ENCODE data around the gene YTHDF2. TPM values are rescaled to one million over a fixed set of nuclear protein-coding genes. Genes with fewer than 3 reads are reported as not detected.
"Not testable (repeated sequence)": the region's sequence is repeated elsewhere in the genome, so short reads cannot be mapped to it uniquely, and the experiment has no call there.

Gene YTHDF2
- total RNA-seq, 2 donors from 2014 or later: 59.4 to 64.9 TPM

DNA sequence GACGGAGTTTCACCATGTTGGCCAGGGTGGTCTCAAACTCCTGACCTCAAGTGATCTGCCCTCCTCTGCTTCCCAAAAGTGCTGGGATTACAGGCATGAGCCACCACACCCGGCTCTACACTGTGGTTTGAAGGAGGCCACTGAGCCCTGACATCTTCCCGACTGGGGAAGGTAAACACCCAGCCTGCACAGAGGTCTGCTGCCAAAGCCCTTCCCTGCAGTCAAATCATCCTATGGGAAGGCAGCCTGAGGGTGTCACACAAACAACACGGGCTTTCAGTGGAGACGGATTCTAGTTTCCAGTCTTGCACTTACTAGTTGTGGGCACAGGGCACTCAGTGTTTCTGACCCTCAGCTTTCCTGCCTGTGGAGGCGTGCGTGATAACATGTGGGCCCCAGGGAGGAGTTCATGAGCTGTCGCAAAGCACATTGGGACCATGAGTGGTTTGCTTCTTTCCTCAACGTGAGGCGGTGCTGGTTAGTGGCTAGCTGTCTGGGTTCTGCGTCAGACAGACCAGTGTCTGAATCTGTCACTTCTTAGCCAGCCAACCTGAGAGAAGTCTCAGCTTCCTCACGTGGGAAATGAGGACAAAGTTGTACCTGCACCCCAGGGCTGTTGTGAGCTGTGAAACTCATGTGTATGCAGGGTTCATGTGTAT lies 53.8 kb downstream of the YTHDF2 start:
- intact Hi-C loops (cut with DNase I, micrococcal nuclease): no loop called here
- DNase-seq (no peak), ATAC-seq (no peak)

- DNase-seq; ATAC-seq; intact Hi-C loops (cut with DNase I, micrococcal nuclease): not testable (repeated sequence)
These were observed 55.2 kb downstream of the YTHDF2 start for GRCh38 chr1:28791929-28792328.

- no peak for DNase-seq
- intact Hi-C loops (cut with DNase I, micrococcal nuclease): no loop called here
- no peak for ATAC-seq
These were observed 55.9 kb downstream of the YTHDF2 start for GRCh38 chr1:28792644-28793121.

- intact Hi-C loops (cut with DNase I, micrococcal nuclease); ATAC-seq; DNase-seq: not testable (repeated sequence)
These were observed 57.8 kb downstream of the YTHDF2 start for GRCh38 chr1:28794582-28794981.

DNA sequence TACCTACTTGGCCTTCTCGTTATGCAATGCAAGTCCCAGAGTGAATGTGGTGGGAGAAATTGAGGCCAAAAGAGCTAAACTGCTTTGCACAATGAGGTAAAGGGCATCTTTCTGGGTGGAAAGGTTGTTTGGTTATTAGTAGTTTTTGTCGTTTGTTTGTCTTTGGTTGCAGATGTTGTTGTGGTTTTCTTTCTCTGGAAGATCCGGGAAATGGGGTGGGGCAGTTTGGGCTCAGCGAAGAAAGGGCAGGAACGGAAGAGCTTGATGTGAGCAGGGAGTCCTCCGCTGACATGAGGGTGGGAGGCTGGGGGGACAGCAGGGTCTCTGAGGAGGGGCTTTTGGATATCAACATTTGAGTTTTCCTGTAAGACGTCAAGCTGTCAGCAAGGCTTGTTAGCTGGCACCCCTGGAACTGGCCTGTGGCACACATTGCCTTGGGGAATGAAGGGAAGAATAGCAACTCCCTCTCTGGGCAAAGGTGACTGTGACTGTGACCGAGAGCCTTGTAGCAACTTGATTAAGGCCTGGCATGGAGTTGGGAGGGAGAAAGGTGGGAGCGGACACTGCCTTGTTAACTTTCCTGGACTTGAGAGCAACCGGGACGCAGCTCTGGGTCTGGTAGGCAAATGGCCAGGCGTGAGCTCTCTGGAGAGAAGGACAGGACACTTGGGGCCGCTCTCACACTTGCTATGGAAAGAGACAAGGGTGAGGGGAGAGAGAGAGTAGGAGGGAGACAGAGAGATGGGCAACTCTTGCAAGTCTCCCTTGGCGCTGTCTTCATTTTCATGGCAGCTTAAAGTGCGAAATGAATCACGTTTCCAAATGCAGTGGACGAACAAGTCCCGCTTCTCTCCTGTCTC lies 59.8 kb downstream of the YTHDF2 start:
- intact Hi-C loops (cut with DNase I, micrococcal nuclease): no loop called here
- ATAC-seq (no peak), DNase-seq (no peak)

- ATAC-seq (no peak), DNase-seq (no peak)
- intact Hi-C loops (cut with DNase I, micrococcal nuclease): no loop called here
These were observed 63.6 kb downstream of the YTHDF2 start for GRCh38 chr1:28800324-28800723.

GRCh38 chr1:28801461-28801860 lies 64.7 kb downstream of the YTHDF2 start:
- DNase-seq: no peak
- ATAC-seq: no peak
- intact Hi-C loops (cut with DNase I, micrococcal nuclease): no loop called here

DNA sequence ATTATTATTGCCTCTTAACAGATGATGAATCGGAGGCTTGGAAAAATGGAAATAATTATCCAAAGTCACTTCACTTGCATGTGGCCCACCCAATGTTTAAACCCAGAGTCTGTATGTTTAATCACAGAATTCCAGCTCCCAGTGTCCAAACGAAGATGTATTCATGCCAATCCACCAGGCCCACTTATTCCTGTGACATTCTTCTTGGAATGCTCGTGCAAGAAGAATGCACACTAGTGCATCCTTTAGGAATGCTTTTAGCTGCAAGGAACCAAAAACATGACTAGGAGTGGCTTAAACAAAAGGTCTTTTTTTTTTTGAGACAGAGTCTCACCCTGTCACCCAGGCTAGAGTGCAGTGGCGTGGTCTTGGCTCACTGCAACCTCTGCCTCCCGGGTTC lies 66.3 kb downstream of the YTHDF2 start:
- DNase-seq (no peak), ATAC-seq (no peak)
- intact Hi-C loops (cut with DNase I, micrococcal nuclease): no loop called here

GRCh38 chr1:28803662-28804061 lies 66.9 kb downstream of the YTHDF2 start:
- ATAC-seq (no peak), DNase-seq (no peak)
- intact Hi-C loops (cut with DNase I, micrococcal nuclease): no loop called here

DNA sequence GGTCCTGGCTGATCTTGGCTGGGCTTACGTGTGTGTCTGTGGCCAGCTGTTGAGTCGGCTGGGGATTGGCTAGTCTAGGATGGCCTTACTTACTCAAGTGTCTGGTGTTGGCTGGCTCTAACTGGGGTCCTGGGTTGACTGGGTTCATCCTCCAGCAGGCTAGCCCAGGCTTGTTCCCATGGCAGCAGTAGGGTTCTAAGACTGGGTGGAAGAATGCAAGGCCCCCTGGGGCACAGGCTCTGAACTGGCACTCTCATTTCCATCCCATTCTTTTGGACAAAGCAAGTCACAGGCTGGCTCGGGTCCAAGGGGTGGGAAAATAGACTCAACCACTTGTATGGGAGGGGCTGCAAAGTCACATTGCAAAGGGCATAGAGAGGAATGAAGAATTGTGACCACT lies 67.3 kb downstream of the YTHDF2 start:
- DNase-seq (no peak), ATAC-seq (no peak)
- intact Hi-C loops (cut with DNase I, micrococcal nuclease): no loop called here

DNA sequence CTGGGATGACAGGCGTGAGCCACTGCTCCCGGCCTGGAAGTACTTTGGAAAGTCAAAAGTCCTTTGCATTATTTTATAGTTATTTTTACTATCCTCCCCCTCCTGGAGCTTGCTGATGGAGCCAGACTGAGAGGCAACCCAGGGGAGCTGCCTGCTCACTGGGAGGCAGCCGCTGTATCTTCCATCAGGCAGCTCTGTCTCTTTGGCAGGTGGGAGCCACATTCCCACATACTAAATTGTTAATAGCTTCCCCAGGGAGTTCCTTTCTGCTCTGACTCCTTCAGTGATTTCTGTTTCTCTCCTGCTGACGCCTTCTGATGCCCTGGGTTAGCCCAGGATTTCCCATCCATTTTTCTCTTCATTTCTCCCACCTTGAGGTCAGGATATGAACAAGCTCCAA lies 70.3 kb downstream of the YTHDF2 start:
- no peak for ATAC-seq
- intact Hi-C loops (cut with DNase I, micrococcal nuclease): no loop called here
- DNase-seq: no peak

- intact Hi-C loops (cut with DNase I, micrococcal nuclease): no loop called here
- ATAC-seq: no peak
- no peak for DNase-seq
These were observed 71.2 kb downstream of the YTHDF2 start for GRCh38 chr1:28807986-28808385.

DNA sequence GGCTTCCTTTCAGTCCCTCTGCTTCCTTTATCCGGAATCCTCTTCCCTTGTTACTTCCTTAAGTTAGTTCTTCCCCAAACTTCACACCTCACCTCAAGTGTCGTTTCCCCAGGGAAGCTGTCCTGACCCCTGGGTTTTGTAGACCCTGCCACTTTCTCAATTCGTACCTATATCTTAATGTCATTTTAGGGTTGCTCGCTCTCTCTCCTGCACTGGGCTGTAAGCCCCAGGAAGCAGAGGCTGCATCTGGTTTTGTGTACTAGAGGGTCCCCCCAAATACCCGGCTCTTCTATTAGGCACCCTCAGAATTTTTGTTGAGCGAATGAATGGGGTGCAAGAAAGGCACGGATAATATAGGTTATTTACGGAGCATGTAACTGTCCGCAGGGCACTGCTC lies 74.6 kb downstream of the YTHDF2 start:
- ATAC-seq (no peak), DNase-seq (no peak)
- intact Hi-C loops (cut with DNase I, micrococcal nuclease): no loop called here

DNA sequence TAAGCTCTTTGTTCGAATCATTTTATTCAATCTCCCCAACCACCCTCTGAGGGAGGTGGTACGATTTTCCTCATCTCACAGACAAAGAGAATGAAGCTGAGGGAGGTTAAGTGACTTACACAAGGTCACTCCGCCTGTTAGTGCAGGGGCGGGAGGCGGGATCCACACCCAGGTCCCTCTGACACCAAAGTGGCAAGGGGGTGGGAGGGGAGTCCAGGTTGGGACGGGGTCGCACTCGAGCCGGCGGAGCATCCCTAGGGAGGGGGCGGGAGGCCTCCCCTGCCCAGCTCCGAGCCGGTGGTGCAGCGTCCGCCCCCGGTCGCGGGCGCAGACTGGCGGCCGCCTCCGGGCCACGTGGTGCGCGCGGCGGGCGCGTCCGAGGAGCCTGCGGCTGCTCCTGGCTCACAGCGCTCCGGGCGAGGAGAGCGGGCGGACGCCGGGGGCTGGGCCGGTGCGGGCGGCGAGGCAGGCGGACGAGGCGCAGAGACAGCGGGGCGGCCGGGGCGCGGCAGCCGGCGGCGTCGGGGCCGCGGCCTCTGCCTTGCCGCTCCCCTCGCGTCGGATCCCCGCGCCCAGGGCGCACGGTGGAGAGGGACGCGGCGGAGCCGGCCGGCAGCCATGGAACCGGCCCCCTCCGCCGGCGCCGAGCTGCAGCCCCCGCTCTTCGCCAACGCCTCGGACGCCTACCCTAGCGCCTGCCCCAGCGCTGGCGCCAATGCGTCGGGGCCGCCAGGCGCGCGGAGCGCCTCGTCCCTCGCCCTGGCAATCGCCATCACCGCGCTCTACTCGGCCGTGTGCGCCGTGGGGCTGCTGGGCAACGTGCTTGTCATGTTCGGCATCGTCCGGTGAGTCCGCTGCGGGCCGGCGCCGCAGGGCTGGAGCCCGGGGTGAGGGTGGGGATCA lies 75.3 kb downstream of the YTHDF2 start, which contains the start of gene OPRD1:
OPRD1 (plus strand) TSS at position 405 of the 903 bp plus-strand sequence; CDS start at position 619, 214 bp downstream.
- DNase-seq: no peak
- ATAC-seq: no peak
- intact Hi-C loops (cut with DNase I, micrococcal nuclease): no loop called here

- intact Hi-C loops (cut with DNase I, micrococcal nuclease): no loop called here
- no peak for DNase-seq
- no peak for ATAC-seq
These were observed 76.1 kb downstream of the YTHDF2 start for GRCh38 chr1:28812669-28813468.

DNA sequence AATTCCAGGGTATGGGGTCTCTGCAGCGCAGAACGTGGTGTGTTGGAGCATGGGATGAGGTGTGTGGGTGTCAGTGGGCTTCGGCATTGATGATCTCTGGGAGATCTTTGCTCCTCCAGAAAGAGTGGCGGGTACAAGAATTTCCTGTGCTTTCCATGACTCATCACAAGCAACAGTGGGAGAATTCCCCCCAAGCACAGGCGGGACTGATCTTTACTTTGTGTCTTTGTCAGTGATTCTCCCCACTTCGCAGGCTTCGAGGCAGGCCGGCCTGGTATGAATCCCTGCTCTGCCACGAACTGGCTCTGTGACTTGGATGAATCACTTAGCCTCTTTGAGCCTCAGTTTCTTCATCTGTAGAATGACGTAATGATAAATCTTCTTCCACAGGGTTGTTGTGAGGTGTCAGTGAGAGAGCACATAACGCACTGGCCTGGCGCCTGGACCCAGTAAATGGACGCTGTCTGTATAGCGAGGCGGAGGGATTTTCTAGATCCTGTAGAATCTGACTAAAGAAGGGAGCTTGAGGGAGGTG lies 77.3 kb downstream of the YTHDF2 start:
- no peak for DNase-seq
- no peak for ATAC-seq
- intact Hi-C loops (cut with DNase I, micrococcal nuclease): no loop called here

DNA sequence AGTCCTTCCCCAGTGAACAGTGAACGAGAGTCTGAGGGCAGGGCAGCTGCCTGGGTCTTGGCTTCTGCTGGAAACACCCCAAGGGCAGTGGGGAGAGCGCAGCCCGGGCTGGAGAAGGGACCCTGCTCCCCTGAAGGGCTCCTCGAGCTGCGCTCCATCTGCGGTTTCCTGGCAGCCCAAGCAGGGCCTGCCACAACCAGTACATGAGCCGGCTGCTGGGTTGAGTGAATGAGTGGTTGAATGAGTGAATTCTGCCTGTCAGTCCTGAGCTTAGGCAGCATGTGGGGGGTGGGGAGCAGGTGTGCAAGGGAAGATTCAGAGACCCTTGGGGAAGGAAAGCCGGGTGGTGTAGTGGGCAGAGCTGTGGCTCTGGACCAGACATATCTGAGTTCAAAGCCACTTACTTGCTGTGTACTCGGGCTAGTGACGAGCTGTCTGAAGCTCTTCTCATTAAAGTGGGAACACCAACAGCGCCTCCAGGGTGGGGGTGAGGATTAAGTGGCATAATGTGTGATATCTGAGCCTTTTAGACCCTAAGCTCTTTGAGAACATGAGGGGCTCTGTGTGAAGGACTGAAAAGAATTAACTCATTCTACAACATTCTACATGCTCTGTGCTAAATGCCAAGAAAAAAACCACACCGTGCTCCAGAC lies 78.9 kb downstream of the YTHDF2 start:
- no peak for ATAC-seq
- DNase-seq: no peak

DNA sequence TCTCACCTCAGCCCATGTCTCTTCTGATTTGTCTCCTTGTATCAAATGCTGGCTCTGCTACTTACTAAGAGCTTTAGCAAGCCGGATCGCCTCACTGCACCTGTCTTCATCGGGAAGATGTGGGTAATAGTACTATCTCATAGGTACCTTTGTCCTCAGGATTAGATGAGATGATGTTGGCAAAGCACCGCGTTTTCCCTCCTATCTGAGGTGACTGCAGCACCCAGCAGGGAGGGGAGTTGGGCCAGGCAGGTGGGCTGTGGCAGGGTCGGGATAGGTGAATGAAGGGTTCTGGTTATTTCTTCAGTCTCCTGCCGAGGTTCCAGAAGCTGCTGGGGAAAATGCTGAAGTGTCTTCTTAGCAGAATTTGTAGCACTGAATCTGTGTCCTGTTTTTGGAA lies 80.4 kb downstream of the YTHDF2 start:
- ATAC-seq (no peak), DNase-seq (no peak)
- intact Hi-C loops (cut with DNase I, micrococcal nuclease): no loop called here

More for the DNA sequence above, 78.9 kb downstream of the YTHDF2 start:
- intact Hi-C loops (cut with DNase I, micrococcal nuclease): no loop called here
